CD4-positive, alpha-beta T cell treated with Interleukin-17A for 1 hour (primary cell): ENCODE measurements around the gene FBXO42.
"Not testable (repeated sequence)": the region's sequence is repeated elsewhere in the genome, so short reads cannot be mapped to it uniquely, and the experiment has no call there.

ENCODE experiments used
- DNase-seq: peaks from one replicate; pipeline ENCODE4 v3.0.0-alpha.2; 2020

FBXO42 gene

GRCh38 chr1:16215882-16216753 is 136.2 kb downstream of the FBXO42 start:
- peak; percentile 82 for DNase-seq

DNA sequence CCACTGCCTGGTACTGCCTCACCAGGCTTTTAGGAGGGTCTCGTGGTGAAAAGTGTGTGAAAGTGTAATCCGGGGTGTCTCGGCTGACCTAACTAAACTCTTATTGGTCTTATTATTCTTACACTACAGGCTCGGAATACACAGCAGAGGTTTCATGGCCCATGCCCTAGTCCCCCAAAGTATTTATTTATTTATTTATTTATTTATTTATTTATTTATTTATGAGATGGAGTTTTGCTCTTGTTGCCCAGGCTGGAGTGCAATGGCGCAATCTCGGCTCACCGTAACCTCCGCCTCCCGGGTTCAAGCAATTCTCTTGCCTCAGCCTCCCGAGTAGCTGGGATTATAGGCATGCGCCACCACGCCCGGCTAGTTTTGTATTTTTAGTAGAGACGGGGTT is 137.0 kb downstream of the FBXO42 start:
- not testable (repeated sequence) for DNase-seq

DNA sequence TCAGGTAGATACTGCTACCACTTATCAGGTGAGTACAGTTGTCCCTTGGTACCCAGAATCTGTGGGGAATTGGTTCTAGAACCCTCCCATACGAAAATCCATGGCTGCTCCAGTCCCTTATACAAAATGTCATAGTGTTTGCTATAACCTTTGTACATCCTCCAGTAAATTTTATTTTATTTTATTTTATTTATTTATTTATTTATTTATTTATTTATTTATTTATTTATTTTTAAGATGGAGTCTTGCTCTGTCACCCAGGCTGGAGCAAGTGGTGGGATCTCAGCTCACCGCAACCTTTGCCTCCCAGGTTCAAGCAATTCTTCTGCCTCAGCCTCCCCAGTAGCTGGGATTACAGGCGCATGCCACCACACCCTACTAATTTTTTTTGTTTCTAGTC is 138.7 kb downstream of the FBXO42 start:
- DNase-seq = not testable (repeated sequence)

DNA sequence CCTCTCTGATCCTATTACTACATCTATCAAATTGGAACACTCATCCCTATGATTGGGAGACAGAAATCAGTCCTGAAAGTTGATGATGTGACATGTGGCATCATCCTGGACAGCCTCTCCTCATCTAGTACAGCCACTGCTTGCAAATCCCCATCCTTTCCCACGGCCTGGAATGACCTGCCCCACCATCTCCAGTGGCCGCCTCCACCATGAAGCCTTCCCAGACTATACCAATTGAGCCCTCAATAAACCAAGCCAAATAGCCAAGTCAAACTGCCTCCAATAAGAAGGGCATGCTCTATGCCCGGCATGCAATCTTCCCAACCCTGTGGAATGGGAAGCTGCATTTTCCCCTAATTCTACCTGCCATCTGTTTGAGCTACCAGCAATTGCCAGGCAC is 139.3 kb downstream of the FBXO42 start:
- no peak for DNase-seq

- DNase-seq = no peak
Observed at GRCh38 chr1:16212251-16212961, 139.9 kb downstream of the FBXO42 start, which contains the start of gene ARHGEF19. TSS of gene ARHGEF19 (minus strand) at chr1:16212652. CDS start at chr1:16209054, 3,598 bp downstream.

GRCh38 chr1:16211824-16212223 is 140.5 kb downstream of the FBXO42 start:
- DNase-seq = no peak

DNA sequence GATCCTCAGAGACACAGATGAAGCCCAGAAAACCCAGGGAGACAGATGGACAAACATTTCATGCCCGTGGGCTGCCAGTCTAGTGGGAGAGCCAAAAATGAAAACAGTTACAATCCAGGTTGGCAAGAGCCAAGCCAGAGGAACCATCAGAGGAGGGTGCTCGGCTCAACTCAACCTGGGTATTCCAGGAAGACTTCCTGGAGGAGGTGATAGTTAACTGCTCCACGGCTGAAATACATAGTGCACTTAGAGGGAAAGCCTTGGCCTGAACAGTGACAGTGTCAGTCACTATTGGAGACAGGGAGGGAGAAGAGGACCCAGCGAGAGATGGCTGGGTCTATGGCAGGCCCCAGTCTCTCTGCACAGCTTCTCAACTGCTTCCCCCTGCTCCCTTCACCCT is 141.7 kb downstream of the FBXO42 start:
- DNase-seq = no peak

GRCh38 chr1:16209847-16210407 is 142.4 kb downstream of the FBXO42 start:
- no peak for DNase-seq

GRCh38 chr1:16209132-16209846 is 143.0 kb downstream of the FBXO42 start:
- no peak for DNase-seq

GRCh38 chr1:16208270-16208987 is 143.9 kb downstream of the FBXO42 start:
- DNase-seq = no peak

- DNase-seq = no peak
Observed at GRCh38 chr1:16207318-16208269, 144.7 kb downstream of the FBXO42 start.

DNA sequence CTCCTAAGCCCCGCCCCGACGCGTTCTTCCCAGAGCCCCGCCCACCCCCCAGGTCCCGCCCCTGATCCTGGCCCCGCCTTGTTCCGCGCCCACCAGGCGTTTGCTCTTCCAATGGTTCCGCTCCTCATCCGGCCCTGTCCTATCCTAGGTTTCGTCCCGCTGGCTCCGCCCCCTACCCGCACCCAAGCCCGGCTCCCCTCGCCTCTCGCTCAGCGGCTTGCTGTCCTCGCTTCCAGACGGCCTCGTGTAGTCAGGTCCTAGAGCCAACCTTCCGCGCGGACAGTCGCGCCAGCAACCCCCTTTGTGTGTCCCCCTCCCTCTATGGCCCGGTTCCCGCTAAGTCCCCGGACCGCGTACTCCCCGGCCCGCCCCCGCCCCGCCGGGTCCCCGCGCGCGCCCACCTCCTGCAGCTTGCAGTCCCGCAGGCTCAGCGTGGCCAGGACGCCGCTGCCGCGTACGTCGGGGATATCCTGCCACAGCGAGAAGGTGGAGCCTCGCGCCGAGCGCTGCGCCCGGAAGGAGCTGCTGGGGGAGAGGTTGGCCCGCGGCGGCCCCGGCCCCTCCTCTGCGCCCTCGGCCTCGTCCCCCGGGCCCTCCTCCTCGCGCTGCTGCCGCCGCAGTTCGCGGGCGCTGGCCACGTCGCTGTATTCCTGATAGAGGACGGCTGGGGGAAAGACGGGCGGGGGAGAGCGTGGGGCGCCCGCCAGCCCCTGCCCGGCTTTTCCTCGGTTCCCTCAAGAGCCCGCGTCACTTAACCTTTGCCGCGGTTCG is 145.5 kb downstream of the FBXO42 start:
- DNase-seq = peak; percentile 96

- DNase-seq = peak; percentile 6
Observed at GRCh38 chr1:16205891-16206546, 146.3 kb downstream of the FBXO42 start.

- DNase-seq = no peak
Observed at GRCh38 chr1:16205334-16205671, 147.0 kb downstream of the FBXO42 start.

DNA sequence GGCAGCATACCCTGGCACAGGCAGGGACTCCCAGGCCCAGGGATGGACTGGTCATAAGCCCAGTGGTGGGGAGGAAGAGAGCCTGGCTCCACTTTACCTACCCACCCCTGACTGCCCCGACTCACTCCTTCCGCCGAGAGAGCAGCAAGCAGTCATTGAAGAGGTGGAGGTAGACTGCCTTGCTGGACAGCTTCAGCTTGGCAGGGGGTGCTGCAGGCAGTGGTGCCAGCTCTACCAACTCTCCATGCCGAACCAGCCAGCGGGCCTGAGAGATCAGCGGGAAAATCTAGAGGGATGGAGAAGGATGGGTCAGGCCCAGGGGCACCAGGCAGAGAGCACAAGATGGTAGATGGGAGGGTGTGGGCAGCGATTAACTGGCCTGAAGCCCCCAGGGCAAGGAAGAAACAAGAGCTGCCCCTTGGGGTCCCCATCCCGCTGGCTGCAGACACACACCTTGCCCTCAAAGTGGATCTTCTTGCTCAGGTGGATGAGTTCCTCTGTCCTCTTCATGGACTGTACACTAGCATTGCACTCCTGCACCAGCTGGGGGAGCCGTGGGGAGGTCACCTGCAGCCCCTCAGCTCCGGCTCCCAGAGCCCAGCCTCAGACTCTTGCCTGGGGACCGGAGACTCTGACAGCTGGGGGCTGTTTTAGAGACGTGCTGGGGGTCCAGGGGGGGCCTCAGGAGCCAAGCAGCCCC is 147.5 kb downstream of the FBXO42 start:
- peak; percentile 25 for DNase-seq

GRCh38 chr1:16204216-16204615 is 148.1 kb downstream of the FBXO42 start:
- no peak for DNase-seq

DNA sequence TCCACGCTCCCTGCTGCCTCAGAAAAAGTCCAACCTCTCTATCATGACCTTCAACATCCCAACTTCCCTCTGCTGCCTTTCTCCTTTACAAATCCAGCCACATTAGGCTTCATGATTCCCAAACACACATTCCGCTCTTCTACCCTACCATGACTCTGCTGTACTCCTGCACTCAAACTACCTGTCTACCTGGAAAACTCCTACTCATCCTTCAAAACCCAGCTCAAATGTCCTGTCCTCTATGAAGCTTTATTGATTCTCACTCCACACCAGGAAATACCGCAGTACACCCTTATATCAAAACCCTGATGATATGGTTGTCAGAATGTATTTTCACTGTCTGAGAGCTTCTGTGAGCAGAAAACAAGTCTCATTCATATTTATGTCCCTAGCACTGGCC is 148.7 kb downstream of the FBXO42 start:
- DNase-seq = no peak

DNA sequence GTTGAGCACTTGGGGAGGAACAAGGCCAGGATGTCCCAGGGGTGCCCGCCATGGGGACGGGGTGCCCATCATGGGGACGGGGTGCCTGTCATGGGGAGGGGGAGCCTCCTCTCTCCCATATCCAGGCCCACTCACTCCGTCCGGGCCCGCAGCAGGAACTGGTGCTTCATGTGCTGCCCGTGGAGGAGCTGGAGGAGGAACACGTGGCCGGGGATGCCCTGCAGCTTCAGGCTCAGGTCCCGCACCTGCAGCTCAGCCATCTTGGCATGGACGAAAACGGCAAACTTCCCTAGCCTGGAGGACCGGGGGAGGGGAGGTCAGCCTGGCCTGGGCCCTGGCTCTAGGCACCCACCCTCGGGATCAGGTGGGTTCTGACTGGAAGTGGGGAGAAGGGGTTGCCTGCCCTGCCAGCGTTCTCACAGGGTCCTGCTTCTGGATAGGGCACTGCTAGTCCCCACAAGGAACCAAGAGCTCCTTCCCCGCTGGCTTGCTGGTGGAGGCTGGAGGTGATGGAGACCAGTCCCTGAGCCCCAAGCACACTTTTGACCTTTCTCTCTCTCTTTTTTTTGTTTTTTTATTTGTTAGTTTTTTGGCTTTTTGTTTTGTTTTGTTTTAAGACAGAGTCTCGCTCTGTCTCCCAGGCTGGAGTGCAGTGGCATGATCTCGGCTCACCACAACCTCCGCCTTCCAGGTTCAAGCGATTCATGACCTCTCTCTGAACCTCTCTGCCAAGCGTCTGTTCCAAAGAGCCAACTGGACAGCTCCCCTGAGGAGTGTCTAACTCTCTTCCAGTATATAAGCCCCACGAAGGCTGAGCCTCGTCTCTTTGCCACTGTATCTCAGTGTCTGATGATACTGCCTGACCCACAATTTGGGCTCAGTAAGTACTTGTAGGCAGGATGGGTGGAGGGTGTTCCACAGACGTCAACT is 149.7 kb downstream of the FBXO42 start:
- no peak for DNase-seq
